Right kidney (tissue), 1 donor: Measurements from ENCODE around the gene FOXRED2.
"Not testable (repeated sequence)": the region's sequence is repeated elsewhere in the genome, so short reads cannot be mapped to it uniquely, and the experiment has no call there.

Experiments used
- DNase-seq: peaks from one replicate; pipeline ENCODE4 v3.0.0-alpha.2; 2016

The FOXRED2 gene

GRCh38 chr22:36470162-36470993 is 36.5 kb downstream of the FOXRED2 start:
- DNase-seq = peak; percentile 55

DNA sequence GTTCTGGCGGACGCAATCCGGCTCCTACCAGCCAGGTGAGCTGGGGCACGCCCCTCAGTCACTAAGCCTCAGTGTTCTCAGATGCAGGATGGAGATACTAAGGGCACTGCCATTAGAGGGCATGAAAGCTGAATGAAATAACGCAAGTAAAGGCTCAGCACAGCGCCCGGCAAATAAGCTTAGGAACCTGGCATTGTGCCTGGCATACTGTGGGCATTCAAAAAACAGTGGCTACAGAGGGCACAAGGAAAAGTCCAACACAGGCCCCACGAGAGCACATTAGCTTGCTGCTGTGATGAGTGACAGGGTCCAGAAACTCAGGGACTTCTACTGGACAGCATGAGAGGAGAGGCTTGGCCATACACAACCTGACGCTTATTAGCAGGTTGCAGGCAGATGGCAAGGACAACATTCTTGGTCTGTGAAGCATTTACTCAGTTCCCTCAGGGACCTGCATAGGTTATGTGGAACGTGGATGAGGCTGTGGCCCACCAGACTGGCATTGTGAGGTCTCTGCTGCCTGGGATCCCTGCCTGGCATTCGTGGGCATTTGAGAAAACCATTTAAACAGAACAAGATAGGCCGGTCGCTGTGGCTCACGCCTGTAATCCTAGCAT is 37.6 kb downstream of the FOXRED2 start:
- DNase-seq = no peak

- DNase-seq = no peak
Observed at GRCh38 chr22:36467946-36468345, 38.9 kb downstream of the FOXRED2 start.

GRCh38 chr22:36467042-36467810 is 39.6 kb downstream of the FOXRED2 start:
- DNase-seq = no peak

DNA sequence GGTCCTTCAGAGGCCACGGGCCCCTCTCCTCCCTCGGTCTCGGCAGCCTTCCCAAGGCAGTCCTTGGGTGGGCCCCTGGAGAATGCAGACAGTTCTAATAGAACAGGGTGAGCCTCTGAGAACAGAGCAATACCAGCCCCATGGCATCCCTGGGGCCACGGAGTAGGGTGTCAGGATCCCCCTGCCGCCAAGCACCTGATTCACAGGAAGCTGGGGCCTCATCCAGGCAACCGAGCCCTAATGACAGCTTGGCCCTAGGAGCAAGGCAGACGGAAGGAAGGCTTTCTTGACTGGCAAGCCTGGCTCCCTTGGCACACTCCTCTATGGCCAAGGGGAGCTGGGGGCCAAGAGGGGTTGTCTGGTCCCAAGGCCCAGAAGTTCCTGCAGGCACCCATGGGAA is 40.6 kb downstream of the FOXRED2 start:
- no peak for DNase-seq

- no peak for DNase-seq
Observed at GRCh38 chr22:36465232-36466021, 41.4 kb downstream of the FOXRED2 start.

GRCh38 chr22:36464715-36465231 is 42.1 kb downstream of the FOXRED2 start:
- DNase-seq = no peak

GRCh38 chr22:36463783-36464184 is 43.1 kb downstream of the FOXRED2 start:
- DNase-seq = no peak

DNA sequence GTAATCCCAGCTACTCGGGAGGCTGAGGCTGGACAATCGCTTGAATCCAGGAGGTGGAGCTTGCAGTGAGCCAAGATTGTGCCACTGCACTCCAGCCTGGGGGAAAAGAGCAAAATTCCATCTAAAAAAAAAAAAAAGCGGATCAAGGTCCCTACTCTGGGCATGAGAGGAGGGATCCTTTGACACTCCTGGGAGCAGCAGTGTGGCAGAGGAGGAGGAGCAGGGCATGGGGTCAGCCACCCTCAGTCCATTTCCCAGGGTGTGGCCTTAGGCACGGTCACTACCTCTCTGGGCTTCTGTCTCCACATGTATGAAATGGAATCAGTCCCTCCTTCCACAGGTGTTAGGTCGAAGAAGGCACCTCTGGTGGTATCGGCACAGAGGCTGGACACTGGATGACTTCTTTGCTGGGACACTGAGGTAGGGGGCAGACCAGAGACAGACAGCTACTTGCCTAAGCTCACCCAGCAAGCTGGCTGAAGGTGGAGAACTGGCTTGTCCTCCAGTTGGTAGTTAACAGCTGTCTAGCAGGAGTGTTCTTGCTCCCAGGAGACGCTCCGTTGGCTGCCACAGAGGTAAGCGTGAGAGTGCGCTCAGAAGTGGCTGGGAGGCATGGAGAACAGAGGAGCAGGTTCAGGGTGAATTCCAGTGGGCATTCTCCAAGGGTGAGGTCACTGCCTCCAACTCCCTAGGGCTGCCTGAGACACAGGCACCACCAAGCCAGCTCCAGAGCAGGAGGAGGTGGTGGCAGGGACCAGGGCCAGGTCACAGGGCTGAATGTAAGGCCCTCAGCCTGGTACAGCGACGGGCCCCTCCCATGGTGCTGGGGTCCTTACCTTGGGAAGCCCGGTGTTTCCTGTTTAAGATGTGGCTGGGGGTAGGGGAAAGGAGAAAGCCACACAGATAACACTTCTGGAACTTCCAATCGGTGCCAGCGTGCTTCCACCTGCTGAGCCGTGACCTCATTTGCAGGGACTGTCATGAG is 44.9 kb downstream of the FOXRED2 start:
- DNase-seq = peak; percentile 62

- no peak for DNase-seq
Observed at GRCh38 chr22:36460202-36460601, 46.6 kb downstream of the FOXRED2 start.

DNA sequence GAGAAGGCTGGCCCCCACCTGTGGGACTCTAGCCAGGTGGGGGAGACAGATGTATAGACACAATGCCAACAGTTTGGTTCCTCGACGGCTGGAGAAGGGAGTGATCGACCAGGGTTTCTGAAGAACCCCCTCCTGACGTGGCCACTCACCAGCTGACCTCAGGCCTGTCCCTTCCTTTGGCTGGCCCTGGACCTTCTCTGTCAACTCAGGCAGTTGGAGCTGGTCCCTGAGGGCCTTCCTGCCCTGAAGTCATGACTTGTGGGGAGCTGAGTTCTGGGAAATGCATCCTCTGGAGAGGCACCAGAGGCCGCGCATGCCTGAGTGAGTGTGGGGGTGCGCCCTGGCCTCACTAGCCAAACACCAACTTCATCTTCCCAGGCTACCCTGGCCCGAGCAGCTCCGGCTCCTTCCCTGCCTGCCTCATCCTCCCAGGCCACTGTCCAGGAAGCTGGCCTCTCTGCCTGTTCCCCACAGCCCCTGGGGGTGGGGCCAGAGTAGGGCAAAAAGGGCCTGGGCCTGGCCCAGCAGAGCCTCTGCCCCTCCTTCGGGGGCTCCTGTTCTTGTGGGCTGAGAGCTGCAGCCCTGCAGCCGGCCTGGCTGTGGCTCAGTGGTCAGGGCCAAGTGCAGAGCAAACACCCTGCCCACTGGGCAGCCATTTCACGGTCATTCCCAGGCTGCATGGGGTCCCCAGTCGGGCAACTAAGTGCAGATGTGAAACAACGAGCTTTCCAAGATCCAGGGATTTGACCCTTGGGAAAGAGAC is 49.0 kb downstream of the FOXRED2 start:
- no peak for DNase-seq

DNA sequence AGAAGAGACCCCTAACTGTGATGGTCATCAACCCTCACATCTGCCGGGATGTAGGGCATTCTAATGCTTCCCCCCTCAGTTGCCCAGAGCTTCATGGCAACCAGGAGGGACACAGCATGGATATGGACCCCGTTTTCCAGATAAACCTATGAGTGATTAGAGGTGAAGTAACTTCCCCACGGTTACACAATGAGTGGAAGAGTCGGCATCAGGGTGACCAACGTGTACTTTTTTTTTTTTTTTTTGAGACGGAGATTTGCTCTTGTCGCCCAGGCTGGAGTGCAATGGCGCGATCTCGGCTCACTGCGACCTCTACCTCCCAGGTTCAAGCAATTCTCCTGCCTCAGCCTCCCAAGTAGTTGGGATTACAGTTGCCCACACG is 50.4 kb downstream of the FOXRED2 start:
- DNase-seq = no peak

DNA sequence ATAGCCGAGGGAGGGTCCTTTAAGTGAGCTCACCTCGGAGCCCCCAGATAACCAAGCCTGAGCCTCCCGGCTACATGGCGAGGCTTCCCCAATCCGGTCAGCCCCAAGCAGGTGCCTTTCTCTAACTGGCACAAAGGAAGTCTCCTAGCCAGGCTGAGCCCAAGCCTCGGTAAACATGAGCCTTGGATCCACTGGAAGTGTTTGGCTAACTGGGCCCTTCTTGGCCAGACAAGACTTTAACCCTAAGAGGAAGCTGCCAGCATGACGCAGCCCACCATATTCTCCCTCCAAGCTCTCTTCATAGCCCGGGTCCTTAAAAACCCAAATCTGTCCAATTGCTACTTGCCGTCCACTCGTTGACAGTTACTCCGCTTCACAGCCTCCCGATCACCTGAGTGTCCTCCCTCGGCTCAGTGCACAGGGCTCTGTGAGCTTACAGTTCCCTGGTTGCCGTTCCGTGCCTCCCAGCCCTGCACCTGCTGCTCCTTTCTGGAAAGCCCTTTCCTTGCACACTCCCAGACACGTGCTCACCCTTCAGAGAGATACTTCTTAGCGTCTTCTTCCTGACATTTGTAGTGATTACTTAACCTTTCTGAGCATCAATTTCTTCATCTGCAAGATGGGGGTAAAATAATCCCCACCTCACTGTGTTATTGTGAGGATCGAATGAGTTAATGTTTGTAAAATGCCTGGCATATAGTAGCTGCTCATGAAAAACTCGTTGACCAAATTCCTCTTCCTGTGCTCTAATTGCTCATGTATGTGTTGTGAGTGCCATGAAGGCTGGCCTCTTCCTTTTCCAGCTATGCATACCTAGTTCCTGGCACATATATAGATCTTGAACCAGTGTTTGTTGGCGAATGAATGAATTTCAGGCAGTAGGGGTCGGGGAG is 51.0 kb downstream of the FOXRED2 start:
- DNase-seq = no peak

GRCh38 chr22:36454916-36455570 is 51.8 kb downstream of the FOXRED2 start:
- peak; percentile 87 for DNase-seq

- no peak for DNase-seq
Observed at GRCh38 chr22:36453855-36454378, 52.9 kb downstream of the FOXRED2 start.

GRCh38 chr22:36452978-36453607 is 53.7 kb downstream of the FOXRED2 start:
- not testable (repeated sequence) for DNase-seq

GRCh38 chr22:36452250-36452977 is 54.4 kb downstream of the FOXRED2 start:
- no peak for DNase-seq
